Heart left ventricle (tissue), 13 donors: ENCODE measurements around the gene SLC39A9.

Experiments
- POLR2A ChIP-seq, 2 donors: fragments of 450-650 bp; IDR thresholded peaks; one replicate each; pipeline ENCODE4 v1.6.1; 2017; ENCODE audit warnings: antibody characterized with exemption in 2 of 2, mild to moderate bottlenecking in 2 of 2, moderate library complexity in 2 of 2
- TF ChIP-seq, protein P1 (sequence below), 12 donors: fragments of 200-600 bp; sonication (generic) in 4 of 12; IDR thresholded peaks; one replicate each; pipeline versions ENCODE4 v1.5.0 to v1.8.0; 2018 to 2022; ENCODE audit warnings: antibody characterized with exemption in 12 of 12, mild to moderate bottlenecking in 5 of 12
- donor health status: ischemic (EF 13 %, LVEDD 7.1; RV severe dilation, severe dysfunction).
- donor health status: DM: no; HTN: yes; CAD: no.
- donor health status: DM: no; HTN: no; CAD: no.
- donor health status: ischemic (EF 25% LVEDD 6.9; RV normal size, moderate dysfunction).
- donor health status: ischemic (EF 25% LVEDD 5.7; RV mildly dilated, moderate dysfunction).
- donor health status: ischemic (EF 35%, LVEDD 5.7; RV mildly dilated, moderate dysfunction).
- donor health status: nonischemic (EF 11% LVEDD 7.7; RV severe dilation, severe dysfunction).
- donor health status: DM: yes; HTN: yes; CAD: no.
- donor health status: PGD.
- donor health status: ischemic (EF 29% LVEDD 5.4; RV normal size, mild dysfunction).
- donor health status: nonischemic (EF 23%, LVEDD 6.1; RV moderate dilation, normal function).

DNA sequence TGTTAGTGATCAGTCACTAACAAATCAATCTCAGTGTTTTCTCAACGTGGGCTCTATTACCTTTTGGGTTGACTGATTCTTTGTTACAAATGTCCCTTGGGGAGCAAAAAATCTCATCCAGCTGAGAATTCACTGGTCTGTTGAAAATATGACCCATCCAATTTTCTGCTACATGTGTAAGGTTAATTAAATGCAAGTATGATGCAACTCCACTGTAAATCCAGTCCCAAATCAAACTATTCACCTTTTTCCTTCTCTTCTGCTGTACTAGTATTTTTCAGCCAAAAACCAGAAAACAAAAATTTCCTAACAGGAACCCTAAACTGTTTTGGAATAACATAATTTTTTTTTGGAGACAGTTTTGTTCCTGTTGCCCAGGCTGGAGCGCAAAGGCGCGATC is 2.6 kb upstream of the SLC39A9 start:
- TF ChIP-seq, protein P1, sequence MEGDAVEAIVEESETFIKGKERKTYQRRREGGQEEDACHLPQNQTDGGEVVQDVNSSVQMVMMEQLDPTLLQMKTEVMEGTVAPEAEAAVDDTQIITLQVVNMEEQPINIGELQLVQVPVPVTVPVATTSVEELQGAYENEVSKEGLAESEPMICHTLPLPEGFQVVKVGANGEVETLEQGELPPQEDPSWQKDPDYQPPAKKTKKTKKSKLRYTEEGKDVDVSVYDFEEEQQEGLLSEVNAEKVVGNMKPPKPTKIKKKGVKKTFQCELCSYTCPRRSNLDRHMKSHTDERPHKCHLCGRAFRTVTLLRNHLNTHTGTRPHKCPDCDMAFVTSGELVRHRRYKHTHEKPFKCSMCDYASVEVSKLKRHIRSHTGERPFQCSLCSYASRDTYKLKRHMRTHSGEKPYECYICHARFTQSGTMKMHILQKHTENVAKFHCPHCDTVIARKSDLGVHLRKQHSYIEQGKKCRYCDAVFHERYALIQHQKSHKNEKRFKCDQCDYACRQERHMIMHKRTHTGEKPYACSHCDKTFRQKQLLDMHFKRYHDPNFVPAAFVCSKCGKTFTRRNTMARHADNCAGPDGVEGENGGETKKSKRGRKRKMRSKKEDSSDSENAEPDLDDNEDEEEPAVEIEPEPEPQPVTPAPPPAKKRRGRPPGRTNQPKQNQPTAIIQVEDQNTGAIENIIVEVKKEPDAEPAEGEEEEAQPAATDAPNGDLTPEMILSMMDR (IDR thresholded peaks at IDR 0.05), result no peak
- no peak for TF ChIP-seq POLR2A (IDR thresholded peaks at IDR 0.05)
